ENCODE measurements around the gene TNS3.

The TNS3 gene

DNA sequence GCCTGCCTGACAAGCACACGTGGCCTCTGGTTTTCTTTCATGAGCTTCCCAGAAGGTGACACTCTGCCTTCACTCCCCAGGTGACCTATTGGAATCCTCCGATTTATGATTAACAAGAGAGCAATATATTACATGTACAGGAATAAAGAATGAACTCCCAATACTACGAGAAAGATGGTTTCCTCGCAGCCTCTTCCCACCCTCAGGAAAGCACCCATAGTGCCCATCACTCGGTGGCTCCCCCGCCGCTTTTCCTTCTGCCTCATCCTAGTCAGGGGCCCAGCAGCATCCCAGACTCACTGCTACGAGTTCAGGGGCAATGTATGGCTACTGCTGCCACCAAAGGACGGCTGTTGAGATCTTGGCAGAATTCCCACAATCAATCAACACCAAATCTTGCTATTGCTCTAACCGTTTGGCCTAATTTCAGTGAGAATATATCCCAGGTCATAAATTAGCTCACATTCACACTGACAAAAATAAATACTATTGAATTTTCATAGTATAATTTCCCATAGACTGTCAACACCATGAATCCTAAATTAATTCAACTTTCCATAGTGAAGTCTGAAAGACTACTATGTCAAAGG is 196.3 kb downstream of the TNS3 start:
- DNase-seq (ENCODE audit: low read depth), result no peak

DNA sequence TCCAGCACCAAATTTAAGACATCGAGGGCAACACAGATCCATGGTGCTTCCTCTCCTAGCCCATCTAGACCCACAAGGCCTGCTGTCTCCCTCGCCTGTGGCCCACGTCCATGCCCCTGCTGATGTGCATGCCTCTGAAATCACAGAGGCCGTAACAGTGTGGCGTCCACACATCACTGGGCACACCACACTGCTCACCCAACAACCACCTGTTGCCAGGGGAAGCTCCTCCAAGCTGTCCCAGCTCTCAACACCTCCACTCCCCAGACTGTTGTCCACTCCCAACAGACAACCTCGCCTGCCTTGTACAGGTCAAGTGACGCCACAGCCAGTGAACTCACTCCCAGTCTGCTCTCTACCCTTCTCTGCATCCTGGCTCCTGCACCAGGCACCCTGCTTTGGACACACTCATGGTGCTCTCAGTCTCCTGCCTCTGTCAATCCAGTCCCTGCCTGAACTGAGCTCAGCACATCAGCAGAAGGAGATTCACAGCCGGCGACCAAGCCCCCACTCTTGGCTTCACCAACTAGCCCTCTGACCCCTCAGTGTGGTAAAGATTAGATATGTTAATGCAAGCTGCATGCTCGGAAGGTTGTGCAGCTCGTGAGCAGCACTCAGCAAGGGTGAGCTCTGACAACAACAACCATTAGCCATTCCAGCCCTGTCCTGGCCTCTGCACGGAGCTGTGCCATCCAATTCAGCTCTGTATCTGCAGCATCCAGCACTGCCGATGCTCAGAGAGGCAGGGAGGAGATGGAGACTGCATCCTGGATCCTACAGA is 197.0 kb downstream of the TNS3 start:
- DNase-seq (ENCODE audit: low read depth), result no peak

DNA sequence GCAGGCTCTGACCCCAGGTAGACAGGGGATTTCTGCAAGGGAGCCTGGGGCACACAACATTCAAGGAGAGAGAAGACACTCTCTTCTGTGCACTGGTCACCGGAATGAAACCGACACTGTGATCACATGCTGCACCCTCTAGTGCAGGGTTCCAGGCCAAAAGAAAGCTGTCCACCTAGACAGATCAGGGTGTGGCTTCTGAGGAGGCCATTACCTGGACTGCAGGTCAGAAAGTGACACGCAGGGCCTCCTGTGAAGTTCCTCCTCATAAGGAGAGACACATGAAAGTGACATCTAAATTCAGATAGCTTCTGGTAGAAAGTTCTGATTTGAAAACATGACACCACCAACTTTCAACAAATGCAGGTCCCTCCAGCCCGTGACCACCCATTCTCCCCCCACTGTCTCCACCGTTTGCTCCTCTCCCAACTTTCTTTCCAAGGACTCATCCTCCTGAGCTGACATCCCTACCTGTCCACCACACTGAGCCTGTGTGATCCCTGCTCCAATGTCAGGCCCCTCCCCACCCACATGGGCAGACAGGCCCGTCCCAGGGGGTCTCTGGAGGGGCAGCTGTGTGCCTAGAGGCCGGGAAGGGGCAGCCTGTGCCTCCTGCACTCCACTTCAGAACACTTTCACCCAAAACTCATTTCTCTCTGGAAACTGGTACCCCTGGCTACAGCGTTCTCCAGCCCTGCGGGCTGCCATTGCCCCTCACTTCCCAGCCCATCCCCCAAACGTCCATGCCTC is 198.0 kb downstream of the TNS3 start:
- DNase-seq (ENCODE audit: low read depth), result no peak

DNA sequence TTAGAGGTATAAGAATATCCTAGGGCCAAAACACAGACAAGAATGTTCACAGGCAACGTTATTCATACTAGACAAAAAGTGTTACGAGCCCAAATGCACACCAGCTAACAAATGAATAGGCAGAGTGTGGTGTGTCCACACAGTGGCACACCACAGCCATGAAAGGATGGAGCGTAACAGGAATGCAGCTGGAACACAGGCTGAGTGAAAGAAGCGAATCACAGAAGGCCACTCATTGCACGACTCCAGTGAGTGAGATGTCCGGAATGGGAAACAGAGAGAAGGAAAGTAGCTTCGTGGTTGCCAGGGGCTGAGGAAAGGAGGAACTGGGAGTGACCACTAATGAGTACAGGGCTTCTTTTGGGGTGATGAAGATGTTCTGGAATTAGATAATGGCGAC is 198.8 kb downstream of the TNS3 start:
- peak; percentile 78 for DNase-seq (ENCODE audit: low read depth)

DNA sequence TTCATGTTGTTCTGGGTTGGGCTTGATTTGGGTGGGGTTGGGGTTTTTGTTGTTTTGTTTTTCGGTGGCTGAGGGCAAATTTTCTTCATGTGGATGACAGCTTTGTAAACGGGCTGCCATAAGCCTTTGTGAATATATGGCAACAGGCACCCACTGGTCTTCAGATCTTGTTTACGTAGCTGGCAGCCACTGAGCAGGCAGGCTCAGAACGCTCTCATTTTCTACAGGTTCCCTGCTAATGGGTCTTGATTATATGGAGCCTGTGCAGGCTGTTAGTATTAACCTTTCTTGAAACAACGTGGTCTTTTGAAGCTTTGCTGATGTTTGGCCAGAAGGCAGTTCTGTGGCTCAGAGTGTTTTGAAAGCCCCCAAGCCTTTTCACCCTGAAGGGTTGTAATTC is 199.7 kb downstream of the TNS3 start:
- no peak for DNase-seq (ENCODE audit: low read depth)

DNA sequence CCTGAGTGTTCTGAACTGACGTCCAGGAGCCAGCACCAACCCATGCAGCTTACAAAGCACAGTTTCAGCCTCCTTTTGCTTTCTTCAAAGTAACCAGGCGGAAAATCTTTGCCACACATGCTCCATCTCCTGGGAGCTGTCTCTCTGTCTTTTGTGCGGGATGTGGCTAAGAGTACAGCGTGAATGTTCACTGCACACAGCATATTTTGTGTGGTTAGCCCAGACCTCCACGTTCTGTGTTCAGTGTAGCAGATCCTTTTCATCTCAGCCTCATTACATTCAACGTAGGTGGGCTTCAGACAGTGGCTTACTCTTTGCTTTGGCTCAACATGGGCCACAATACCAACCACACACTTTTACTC is 200.8 kb downstream of the TNS3 start:
- no peak for DNase-seq (ENCODE audit: low read depth)

DNA sequence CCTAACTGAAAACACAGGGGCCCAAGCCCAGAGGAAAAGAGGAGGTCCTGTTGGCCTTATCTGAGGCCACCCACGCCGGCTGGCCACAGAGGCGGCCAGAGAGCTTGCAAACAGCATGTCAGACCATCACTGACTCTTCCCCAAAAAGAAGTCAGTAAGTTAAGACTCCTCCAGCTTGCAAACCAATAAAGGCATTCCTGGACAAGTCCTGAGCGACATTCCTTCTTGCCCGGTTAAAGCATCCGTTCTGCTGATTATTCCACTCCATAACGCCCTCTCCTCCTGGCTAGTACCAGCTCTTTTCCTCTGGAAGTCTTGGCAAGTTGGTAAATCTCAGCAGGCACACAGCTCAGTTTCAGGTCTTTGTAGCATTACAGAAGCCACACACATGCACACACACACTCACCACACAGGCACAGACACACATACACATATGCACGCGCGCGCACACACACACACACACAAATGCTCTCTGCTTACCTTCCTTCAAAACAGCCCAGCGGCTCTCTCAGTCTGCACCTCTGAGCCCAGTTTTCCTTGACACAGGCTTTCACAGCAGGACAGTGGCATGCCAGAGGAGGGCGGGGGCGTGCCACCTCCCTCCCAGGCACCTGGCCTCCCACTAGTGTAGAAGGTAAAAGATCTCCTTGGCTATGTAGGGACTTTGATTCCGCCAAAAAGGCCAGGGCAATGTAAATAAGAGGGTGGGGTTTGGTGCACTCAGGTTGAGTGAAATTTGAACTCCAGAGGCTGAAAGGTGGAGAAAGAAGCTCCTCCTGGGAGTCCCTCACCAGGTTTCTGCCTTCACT is 201.4 kb downstream of the TNS3 start:
- DNase-seq (ENCODE audit: low read depth), result no peak

DNA sequence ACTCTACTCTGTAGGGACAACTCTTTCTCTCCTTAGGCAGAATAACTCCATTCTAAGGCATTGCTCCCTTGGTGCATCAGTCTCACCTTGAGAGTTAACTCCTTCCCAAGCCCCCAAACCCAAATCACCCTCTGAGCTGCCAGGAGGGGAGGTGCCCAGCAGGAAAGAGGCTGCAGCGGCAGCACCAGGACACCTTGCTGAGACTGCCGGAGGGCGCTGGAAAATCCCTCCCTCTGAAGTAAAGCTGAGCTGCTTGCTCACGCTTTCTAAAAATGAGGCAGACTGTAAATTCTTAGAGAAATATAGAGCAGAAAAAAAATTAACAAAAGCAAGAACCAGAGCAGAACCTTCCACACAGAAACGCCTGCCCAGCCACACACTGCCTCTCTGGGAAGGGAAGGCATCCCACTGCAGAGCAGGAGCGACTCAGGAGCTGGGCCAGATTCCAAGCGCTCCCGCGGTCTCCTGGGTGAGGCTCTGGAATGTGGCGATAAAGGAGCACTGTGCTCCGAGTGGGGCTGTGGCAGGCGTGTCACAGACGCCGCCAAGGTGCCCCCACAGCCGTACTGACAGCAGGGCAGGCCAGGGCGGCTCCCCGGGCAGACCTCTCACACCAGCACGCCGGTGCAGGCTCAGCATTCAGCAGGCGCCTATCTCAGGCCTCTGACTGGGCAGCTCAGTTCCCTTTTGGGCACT is 202.1 kb downstream of the TNS3 start:
- DNase-seq (ENCODE audit: low read depth), result no peak

DNA sequence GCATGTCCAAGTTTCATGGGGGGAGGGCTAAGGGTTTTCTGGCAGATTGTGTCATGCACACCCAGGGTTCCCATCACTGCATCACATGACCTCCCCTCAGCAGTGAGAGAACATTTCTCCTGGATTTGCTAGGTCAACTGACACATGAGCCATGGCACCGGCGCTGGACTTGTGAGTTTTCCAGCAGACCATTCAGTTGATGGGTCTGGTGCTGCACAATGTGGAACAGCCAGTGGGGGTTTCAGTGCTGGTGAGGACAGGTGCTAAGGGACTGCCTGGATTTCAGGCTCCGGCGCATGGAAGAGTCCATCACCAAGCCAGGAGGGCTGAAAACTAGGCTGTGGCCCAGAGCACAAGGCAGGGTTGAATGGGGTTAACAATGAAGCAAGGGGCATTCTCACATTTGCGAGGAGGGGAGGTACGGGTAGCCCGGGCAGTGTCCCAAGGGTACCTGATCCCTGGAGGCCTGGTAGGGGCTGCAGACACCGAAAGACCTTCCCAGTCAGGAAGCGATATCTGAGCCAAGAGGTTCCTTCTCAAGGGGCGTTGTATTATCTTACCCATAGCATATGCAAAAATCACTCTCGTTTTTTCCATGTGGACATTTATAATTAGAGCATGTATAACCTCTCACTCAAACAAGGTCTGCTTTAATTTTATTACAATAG is 203.0 kb downstream of the TNS3 start:
- no peak for DNase-seq (ENCODE audit: low read depth)

DNA sequence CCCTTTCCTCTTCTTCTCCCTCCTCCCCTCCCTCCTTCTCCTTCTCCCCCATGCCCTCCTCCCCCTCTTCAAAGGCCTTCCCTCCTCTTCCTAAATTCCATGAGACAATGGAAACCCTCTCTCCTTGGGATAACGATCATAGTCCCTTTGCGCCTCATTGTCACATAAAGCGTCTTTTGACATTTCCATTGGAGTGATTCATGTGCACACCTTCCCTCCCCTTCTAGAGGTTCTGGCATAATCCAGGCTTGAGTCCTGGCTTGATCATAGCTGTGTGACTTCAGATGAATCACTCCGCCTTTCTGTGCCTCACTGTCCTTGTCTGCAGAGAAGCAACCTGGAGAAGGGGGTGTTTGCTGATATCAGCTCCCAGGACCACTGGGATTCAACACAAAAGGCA is 204.2 kb downstream of the TNS3 start:
- no peak for DNase-seq (ENCODE audit: low read depth)

DNA sequence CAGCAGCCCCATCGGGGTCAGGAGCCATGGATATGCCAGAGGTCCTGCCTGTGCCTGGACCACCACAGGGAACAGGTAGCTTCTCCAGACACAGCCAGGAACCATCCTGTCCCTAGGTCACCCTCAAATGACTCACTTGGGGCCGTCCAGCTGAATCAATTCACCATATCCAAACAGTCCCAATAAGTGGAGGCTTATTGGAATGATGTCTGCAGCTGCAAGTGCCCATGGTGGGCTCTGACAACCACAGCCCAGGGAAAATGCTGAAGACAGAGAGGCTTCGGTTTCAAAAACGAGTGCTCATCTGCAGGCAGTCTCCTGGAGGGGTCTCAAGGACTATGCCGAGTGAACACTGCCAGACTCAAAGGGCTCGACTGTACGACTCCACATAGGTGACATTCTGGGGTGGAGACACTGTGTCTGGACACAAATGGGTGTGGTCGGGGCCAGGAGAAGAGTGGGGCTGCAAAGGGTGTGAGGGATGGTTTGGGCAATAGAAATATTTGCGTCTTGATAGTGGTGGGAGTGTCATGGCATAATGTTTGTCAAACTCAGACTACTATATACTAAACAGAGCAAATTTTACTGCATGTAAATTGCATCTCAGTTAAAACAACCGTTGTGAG is 204.8 kb downstream of the TNS3 start:
- DNase-seq (ENCODE audit: low read depth), result no peak

DNA sequence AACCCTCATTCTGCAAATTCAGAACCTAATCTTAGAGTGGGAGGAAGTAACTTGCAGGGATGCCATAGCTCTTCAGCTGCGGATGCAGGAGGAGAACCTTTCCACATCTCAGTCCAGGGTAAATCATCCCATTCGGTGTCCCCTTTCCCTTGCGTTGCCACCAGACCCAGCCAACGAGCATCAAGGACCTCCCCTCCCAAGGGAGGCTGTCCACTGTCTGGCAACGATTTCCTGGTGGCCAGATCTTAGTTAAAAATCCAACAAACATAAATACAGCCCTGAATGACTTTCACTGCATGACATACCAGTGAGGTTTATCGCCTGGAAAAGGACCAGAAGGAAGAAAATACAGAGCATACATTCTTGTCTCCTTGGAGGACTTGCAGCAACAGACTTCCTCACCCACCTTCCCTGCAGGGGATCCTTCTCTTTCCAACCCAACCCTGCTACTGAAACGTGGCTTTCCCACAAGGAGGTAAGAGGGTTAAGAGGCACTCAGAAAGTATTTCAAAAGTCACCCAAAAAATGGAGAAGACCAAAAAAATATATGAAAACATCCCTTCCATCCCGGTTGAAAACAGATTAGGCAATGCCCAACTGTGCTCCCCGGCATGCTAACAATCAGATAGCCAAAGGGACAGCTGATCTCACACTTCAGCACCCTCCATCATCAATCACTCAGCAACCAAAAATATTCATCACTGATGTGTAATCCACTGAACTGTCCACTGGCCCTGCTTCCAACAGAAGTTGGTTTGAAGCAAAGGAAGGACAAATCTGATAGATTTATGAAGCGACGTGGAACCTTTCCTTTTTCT is 206.6 kb downstream of the TNS3 start:
- DNase-seq (ENCODE audit: low read depth), result peak; percentile 59

DNA sequence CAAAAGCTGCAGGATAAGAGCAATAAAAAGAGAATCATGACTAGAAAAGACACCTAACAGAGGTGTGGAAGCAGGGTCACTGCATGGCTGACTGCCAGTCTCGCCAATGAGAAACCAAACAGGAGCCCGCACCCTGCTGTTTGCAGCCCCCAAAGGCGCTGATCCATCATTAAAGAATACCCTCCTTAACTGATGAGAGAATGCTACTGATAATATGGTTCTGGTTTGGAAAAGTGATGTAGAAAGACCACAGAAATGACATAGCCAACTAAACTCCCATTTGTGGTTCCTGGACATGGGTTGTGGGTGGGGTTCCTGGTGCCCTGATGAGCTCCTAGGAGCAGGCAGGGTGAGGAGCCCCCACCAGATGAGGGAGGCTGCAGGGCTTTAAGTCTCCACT is 207.4 kb downstream of the TNS3 start:
- no peak for DNase-seq (ENCODE audit: low read depth)

DNA sequence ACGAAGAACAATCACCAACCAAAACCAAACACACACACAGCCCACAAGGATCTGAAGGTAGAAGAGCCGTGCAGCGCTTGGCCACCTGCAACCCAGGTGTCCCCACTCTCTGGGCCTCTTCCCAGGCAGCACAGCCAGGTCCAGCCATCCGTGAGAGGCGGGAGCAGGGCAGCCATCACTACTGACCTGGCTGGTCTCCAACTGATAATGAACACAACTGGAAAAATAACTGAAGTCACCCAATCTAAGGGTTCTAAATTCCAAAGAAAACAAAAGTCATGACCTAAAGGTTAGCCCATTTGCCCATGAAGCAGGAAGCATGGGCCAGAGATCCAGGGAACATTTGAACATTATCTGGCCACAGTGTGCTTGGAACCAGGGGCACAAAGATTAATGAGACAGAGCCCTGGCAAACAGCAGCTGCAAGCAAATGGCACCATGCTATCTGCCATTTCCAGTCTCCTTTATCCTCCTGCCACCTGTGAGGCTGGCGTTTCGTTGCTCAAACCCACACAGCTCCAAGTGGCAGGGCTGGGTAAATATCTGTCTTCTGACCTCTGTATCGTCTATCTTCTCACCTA is 207.9 kb downstream of the TNS3 start:
- no peak for DNase-seq (ENCODE audit: low read depth)

DNA sequence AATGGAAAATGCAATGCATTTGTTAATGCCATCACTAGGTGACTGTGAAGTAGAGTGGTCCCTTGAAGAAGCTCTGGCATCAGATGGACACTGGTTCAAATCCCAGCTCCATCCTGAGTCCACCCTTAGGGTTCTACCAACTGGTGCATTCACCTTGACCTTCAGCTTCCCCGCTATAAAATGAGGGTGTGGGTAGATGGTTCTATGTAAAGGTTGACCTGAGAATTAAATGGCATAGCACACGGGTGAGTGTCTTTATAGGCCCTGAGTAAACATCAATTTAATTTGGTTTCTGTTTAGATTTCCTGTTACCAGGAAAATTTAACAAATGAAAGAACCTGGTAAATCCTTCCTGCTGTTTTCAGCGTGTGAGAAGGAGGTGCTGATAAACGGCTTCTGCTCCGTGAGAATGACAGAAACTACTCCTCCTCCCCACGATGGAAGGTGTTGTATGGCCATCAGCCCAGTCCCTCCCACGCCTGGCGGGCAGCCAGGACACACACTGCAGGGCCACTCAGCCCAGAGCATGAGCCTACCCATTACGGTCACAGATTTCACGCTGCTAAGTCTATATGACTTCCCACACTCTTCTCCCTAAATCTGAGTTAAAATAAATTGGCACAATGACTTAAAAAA is 210.1 kb downstream of the TNS3 start:
- no peak for DNase-seq (ENCODE audit: low read depth)

DNA sequence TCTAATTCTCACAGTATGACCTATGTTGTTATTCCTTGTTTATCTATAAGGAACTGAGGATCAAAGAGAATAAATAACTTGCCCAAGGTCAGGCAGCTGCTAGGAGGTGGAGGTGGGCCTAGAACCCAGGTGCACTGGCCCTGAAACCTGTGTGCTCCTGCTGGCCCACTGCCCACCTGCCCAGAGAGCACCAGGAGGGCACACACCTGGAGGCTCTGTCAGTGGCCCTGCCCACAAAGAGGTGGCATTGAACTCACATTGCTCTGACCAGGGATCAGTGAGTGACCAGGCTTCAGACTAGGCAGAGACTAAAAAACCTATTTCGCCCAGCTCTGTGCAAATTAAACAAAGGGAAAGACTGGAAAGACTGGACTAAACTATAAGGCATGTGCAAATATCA is 210.6 kb downstream of the TNS3 start:
- no peak for DNase-seq (ENCODE audit: low read depth)

DNA sequence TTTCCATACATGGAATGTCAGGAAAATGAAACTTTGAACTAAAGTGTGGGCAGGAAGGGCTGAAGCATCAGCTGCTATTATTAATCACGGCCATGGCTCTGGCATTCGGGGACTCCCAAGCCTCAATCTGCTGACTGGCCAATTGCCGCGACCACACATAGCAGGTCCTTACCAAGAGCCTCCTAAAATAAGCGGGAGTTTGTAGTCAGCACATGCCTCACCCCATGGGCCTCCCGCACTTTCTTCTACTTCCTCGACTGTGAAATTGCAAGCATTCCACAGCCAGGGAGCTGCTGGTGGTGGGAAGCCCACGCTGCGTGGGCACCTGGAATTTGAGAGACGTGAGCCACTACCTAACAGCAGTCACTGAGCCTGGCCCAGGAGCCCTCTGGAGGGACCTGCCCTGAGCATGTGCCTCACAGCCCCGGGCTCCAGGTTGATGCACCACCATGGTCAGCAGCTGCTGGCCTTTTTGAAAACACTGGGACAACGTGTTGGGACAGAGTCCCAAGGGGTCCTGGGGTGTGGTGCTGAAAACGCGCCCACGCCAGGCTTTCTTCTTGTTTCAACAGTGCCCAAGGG is 211.4 kb downstream of the TNS3 start:
- DNase-seq (ENCODE audit: low read depth), result no peak

DNA sequence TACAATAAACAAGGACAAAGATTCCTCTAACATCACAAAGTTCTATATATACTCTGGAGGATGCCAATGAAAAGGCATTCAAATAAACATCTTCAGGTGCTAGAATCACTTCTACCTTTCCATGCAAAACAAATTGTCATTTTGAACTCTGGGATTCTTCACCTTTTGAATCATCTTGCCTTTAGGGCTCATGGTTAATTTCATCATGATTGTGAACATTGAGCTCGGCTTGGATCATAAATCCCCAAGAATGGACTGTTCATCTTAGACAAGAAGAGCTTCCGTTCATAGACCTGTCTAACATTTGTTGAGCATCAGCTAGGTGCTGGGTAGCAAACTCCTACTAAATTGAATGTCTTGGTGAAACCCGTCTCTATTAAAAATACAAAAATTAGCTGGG is 212.2 kb downstream of the TNS3 start:
- DNase-seq (ENCODE audit: low read depth), result no peak

Data from GM04504 (cell line).